Right lobe of liver (tissue), 4 donors: ENCODE measurements around the gene VAV2.

Experiments used
- POLR2A ChIP-seq: fragments of 450-650 bp; IDR thresholded peaks from one replicate; pipeline ENCODE4 v1.6.1; 2017; ENCODE audit warnings: antibody characterized with exemption, mild to moderate bottlenecking
- TF ChIP-seq, protein P1 (sequence below), 4 donors: fragments of 200-600 bp in 3 of 4; fragments of 450-650 bp in 1 of 4; IDR thresholded peaks; one replicate each; pipeline versions ENCODE4 v1.5.1 to v1.8.0; 2016 to 2022; ENCODE audit warnings: antibody characterized with exemption in 4 of 4, mild to moderate bottlenecking in 2 of 4
- donor health status: DM: no; HTN: no; CAD: no.
- donor health status: DM: no; HTN: no; CAD: no.
- donor health status: DM: no; HTN: yes; CAD: no.

DNA sequence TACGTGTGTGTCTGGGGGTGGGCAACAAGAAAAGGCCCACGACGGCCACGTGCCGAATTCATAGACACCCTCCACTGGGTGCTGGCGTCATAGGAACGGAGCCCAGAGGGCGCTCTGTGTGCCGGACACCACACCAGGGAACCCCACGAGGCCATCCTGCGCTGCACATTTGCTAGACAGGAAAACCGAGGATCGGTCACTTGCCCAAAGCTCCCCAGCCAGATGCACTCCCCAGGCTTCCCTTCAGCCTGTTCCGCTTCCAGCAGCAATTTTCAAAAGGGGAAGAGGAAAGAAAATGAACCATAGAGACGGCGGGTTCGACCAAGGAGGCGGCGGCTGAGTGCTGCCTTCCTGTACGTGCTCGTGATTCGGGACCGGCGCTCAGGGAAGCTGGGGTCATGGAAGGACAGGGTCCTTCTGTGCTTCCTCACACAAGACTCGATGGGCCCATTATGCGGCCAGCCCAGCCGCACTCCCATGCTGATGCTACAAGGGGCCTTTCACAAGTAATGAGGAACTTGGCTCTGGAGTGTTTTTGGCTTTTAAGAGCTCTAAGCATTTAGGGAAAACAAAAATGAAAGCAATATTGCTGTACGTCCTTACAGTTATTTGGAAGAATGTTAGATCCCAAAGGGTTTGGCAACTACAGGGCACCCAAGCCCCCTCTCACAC, 129.4 kb downstream of the VAV2 start:
- no peak for TF ChIP-seq POLR2A
- TF ChIP-seq, protein P1, sequence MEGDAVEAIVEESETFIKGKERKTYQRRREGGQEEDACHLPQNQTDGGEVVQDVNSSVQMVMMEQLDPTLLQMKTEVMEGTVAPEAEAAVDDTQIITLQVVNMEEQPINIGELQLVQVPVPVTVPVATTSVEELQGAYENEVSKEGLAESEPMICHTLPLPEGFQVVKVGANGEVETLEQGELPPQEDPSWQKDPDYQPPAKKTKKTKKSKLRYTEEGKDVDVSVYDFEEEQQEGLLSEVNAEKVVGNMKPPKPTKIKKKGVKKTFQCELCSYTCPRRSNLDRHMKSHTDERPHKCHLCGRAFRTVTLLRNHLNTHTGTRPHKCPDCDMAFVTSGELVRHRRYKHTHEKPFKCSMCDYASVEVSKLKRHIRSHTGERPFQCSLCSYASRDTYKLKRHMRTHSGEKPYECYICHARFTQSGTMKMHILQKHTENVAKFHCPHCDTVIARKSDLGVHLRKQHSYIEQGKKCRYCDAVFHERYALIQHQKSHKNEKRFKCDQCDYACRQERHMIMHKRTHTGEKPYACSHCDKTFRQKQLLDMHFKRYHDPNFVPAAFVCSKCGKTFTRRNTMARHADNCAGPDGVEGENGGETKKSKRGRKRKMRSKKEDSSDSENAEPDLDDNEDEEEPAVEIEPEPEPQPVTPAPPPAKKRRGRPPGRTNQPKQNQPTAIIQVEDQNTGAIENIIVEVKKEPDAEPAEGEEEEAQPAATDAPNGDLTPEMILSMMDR (IDR thresholded peaks at IDR 0.05): no peak
